Uterus (tissue), 2 donors: ENCODE measurements around the gene SPECC1.

ENCODE experiments used
- CTCF ChIP-seq, 4 experiments: fragments of 200-600 bp in 2 of 4; fragments of 450-650 bp in 2 of 4; sonication (generic) in 2 of 4; IDR thresholded peaks; one replicate each; pipeline ENCODE4 v1.5.1; 2016 to 2019; ENCODE audit warnings: antibody characterized with exemption in 4 of 4, mild to moderate bottlenecking in 2 of 4, moderate library complexity in 1 of 4
- POLR2A ChIP-seq, 2 donors: fragments of 450-650 bp; IDR thresholded peaks; one replicate each; pipeline ENCODE4 v1.6.1; 2016; ENCODE audit warnings: antibody characterized with exemption in 2 of 2, mild to moderate bottlenecking in 1 of 2, moderate library complexity in 1 of 2

GRCh38 chr17:20159406-20160069 lies 150.4 kb downstream of the SPECC1 start:
- TF ChIP-seq CTCF (IDR thresholded peaks at IDR 0.05) (no peak), POLR2A (IDR thresholded peaks at IDR 0.05) (no peak)
